GM18499 (cell line): ENCODE measurements around the gene COG7.
"Not testable (repeated sequence)": the region's sequence is repeated elsewhere in the genome, so short reads cannot be mapped to it uniquely, and the experiment has no call there.

ENCODE experiments used
- ATAC-seq: cut with Tn5 transposase; IDR thresholded peaks from one replicate; pipeline ENCODE4 v1.9.1; 2021; ENCODE audit warnings: moderate number of reproducible peaks; ENCODE audit not compliant: insufficient read depth, unreplicated experiment

Gene COG7

GRCh38 chr16:23416816-23417215 is 36.2 kb downstream of the COG7 start:
- ATAC-seq, result no peak

- ATAC-seq, result no peak
These were observed 38.3 kb downstream of the COG7 start for GRCh38 chr16:23414731-23415130.

GRCh38 chr16:23410176-23410575 is 42.8 kb downstream of the COG7 start:
- no peak for ATAC-seq

- ATAC-seq, result no peak
These were observed 43.5 kb downstream of the COG7 start for GRCh38 chr16:23409522-23409921.

- no peak for ATAC-seq
These were observed 44.1 kb downstream of the COG7 start for GRCh38 chr16:23408823-23409298.

GRCh38 chr16:23408242-23408822 is 44.7 kb downstream of the COG7 start:
- no peak for ATAC-seq

- no peak for ATAC-seq
These were observed 45.4 kb downstream of the COG7 start for GRCh38 chr16:23407436-23408127.

GRCh38 chr16:23406546-23407240 is 46.3 kb downstream of the COG7 start:
- ATAC-seq, result no peak

GRCh38 chr16:23406024-23406423 is 47.0 kb downstream of the COG7 start:
- no peak for ATAC-seq

- ATAC-seq, result no peak
These were observed 49.4 kb downstream of the COG7 start for GRCh38 chr16:23403547-23403946.

- ATAC-seq, result no peak
These were observed 50.9 kb downstream of the COG7 start for GRCh38 chr16:23402100-23402499.

- no peak for ATAC-seq
These were observed 51.9 kb downstream of the COG7 start for GRCh38 chr16:23401139-23401538.

- ATAC-seq, result not testable (repeated sequence)
These were observed 52.5 kb downstream of the COG7 start for GRCh38 chr16:23400447-23400846.

- ATAC-seq, result no peak
These were observed 53.8 kb downstream of the COG7 start for GRCh38 chr16:23398987-23399805.

GRCh38 chr16:23397464-23397863 is 55.5 kb downstream of the COG7 start:
- no peak for ATAC-seq

- ATAC-seq, result no peak
These were observed 57.3 kb downstream of the COG7 start for GRCh38 chr16:23395732-23396131.

- ATAC-seq, result no peak
These were observed 58.7 kb downstream of the COG7 start for GRCh38 chr16:23394141-23394831.

- ATAC-seq, result no peak
These were observed 60.8 kb downstream of the COG7 start for GRCh38 chr16:23392223-23392600.

GRCh38 chr16:23391381-23392222 is 61.4 kb downstream of the COG7 start:
- ATAC-seq, result no peak
